HUDEP-2 (cell line): ENCODE measurements around the gene RASA3.

Experiments
- DNase-seq, 76 experiments: peaks; one replicate each; lab custom pipeline; 2025; ENCODE audit not compliant: unreplicated experiment in 76 of 76; lab: John Stamatoyannopoulos, UW

Gene RASA3

DNA sequence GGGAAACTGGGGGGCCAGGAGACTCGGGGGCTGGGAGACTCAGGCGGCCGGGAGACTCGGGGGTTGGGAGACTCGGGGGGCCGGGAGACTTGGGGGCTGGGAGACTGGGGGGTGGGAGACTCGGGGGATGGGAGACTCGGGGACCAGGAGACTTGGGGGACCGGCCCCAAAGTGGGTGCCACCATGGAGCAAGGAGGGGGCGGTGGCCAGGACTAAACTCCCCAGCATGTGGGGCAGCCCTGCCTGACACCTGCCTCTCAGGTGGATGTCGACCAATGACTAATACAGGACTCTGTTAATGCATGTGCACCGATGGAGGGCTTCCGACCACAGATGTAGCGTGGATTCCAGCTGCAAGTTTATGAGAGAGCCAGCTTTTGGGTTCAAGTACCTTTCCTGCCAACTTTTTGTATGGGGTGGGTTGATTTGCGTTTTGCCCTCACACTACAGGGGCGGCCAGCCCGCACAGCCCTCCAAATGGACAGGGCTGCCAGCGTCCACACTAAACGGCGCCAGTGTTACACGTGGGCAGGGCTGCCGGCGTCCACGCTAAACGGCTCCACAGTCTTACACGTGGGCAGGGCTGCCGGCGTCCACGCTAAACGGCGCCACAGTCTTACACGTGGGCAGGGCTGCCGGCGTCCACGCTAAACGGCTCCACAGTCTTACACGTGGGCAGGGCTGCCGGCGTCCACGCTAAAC is 62.2 kb downstream of the RASA3 start:
- no peak for DNase-seq

GRCh38 chr13:114069376-114070097 is 62.9 kb downstream of the RASA3 start:
- no peak for DNase-seq

DNA sequence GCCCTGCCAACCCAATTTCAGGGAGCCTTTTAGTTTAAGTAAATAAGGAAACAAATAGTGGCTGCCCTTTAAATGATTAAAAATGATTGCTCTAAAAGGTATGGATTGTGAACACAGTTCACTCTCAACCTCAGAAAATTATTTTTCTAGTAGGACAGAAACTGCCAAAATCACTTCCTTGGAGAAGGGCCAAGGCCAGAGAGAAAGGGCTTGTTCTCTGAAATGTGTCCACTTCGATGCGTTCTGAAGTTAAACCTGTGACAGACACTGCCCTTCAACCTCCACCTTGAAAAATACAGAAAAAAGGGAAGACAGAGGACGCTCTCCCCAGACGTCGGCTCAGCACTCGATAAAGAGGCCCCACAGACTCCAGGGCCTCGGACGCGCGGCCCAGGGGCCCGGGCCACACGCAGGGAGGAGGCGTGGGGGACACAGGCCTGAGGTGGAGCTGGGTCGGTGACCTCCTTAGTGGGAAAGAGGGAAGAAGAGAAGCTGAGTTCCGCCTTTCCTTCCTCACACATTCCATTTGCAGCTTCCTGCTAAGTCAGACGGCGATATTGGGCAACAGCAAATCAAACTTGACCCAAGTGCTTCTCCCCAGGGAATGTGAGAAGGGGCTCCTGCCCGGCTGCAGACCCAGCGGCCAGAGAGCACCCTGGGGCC is 63.6 kb downstream of the RASA3 start:
- no peak for DNase-seq

- DNase-seq: no peak
Measured at GRCh38 chr13:114067886-114068651, 64.4 kb downstream of the RASA3 start.

GRCh38 chr13:114067381-114067885 is 65.0 kb downstream of the RASA3 start:
- no peak for DNase-seq

DNA sequence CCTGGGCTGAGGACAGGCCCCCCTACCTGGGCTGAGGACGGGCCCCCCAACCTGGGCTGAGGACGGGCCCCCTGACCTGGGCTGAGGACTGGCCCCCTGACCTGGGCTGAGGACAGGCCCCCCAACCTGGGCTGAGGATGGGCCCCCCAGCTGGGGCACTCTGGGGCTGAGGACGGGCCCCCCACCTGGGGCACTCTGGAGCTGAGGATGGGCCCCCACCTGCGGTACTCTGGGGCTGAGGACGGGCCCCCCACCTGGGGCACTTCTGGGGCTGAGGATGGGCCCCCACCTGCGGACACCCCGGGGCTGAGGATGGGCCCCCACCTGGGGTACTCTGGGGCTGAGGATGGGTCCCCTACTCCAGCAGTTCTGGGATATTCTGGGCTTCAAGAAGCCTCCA is 65.5 kb downstream of the RASA3 start:
- no peak for DNase-seq

GRCh38 chr13:114065926-114066774 is 66.3 kb downstream of the RASA3 start:
- DNase-seq: peak in 1 of 76 experiments; percentile 16

GRCh38 chr13:114065141-114065925 is 67.1 kb downstream of the RASA3 start:
- DNase-seq: peak in 69 of 76 experiments; percentile 6 to 80 (median 55)

DNA sequence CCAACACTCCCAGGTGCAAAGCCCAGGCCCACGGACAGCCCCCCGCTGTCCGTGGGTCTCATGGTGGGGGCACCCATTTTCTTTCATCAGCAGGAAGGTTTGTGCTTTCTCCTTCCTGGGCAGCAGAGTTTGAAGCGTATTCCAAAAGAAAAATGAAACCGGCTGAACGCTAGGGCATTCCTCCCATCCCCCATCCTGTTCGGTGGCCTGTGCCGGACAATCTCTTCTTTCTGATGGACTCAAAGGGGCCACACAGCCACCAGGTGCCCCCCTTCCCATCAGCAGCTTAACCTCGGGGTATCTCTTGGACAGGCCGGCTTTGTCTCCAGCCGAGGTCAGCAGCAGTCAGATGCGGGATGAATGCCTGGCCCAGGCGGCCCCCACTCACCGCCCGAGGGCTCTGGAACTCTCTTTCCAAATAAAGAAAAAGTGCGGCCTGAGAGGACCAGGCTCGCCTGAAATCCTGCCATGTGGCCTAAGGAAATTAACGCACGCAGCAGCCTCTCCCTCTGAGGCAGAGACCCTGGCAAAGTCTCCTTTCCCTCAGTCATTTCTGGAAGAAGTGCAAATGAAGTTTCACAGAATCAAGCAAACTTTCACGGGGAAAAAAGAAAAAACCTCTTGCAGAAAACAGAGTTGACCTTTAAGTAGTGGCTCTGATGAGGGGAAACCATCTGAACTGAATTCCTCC is 67.8 kb downstream of the RASA3 start:
- no peak for DNase-seq

DNA sequence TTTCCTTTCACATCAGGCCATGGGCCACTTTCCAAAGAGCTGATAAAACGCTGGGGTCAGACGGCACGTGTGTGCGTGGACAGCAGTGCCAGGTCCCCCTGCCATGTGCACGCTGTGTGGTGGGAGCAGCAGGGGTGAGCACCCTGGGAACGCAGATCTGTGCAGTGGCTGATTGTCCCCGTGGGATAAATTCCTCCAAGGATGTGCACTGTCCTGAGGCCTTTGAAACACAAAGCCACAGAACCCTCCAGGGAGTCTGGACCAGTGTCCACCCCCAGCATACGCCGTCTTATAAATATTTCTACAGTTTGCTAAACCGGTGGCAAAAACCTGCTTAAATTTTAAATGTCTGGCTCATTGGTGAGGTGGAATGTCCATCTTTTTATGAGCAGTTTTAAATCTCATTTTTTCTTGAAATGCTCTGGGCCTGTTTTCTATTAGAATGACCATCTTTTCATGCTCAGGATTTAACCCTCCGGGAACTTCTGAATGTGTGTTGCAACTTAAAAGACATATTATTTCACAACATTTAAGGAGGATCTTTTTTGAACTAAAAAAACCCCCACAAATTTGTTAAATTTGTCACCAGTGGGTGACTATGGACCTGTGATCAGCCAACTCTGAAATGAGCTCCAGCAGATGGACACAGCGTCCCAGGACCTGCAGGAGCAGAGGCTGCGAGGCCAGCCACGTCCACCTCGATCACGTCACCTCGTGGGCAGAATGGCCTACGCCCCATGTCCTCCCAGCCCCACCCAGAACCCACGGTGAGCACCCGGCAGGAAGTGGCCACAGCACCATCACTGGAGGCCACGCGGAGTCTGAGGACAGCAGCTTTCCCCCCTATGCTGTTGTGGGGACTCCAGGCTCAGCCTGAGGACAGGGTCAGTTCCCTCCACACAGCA is 68.6 kb downstream of the RASA3 start:
- no peak for DNase-seq

- no peak for DNase-seq
Measured at GRCh38 chr13:114062754-114063153, 69.7 kb downstream of the RASA3 start.

GRCh38 chr13:114062341-114062740 is 70.1 kb downstream of the RASA3 start:
- DNase-seq: no peak

DNA sequence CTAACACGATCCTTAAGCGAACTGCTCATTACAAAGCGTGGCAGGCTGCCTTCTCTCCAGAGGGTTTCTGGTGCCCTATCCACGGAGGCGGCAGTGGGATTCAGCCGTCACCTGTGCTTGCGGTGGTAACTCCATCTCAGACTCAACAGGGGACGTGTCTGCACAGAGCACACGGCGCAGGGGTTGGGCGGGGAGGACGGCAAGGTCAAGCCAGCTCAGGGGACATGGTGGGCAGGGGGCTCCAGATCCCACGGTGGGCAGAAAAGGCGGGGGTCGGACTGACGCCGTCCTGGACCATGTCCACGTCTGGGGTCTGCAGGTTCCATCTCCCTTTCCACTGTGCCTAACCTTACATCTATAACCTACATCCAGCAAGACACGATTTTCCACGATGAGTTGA is 70.7 kb downstream of the RASA3 start:
- DNase-seq: no peak

- DNase-seq: no peak
Measured at GRCh38 chr13:114061047-114061446, 71.4 kb downstream of the RASA3 start.

GRCh38 chr13:114059946-114060860 is 72.2 kb downstream of the RASA3 start:
- DNase-seq: no peak

DNA sequence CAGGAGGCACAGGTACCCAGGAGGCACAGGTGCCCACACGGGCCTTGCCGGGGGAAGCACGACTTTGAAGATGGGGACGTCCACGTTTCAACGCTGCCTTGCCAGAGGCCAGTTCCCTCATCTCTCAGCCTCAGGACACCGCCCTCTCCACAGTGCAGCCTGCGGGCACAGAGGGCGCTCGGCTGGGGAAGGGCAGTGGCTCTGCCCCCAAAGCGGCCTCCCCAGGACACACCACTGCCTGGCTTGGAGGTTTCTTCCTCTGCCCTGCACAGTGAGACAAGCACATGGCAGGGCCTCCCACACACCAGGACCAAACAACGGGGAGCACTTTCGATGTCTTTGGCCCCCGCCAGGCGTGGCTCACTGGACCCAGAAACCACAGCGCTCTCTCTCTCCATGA is 73.0 kb downstream of the RASA3 start:
- DNase-seq: no peak
